Endothelial cell (in vitro differentiated cells): ENCODE results near the gene KIF12. TPM values are rescaled to one million over a fixed set of nuclear protein-coding genes. Genes with fewer than 3 reads are reported as not detected.

Experiments
- DNase-seq: peaks from one replicate; pipeline ENCODE4 v3.0.0; 2021; ENCODE audit warnings: low spot score
- H3K27ac Mint-ChIP-seq: one replicate; pipeline ENCODE4 v1.8.0; 2021; ENCODE audit warnings: mixed read lengths, inconsistent platforms; ENCODE audit not compliant: unreplicated experiment
- H3K27me3 Mint-ChIP-seq: one replicate; pipeline ENCODE4 v1.8.0; 2021; ENCODE audit warnings: mild to moderate bottlenecking, moderate library complexity, mixed read lengths, inconsistent platforms; ENCODE audit not compliant: unreplicated experiment
- H3K36me3 Mint-ChIP-seq: one replicate; pipeline ENCODE4 v1.8.0; 2021; ENCODE audit warnings: mild to moderate bottlenecking, low read depth, mixed read lengths, inconsistent platforms; ENCODE audit not compliant: unreplicated experiment
- H3K4me1 Mint-ChIP-seq: one replicate; pipeline ENCODE4 v1.8.0; 2021; ENCODE audit warnings: mild to moderate bottlenecking, mixed read lengths, inconsistent platforms; ENCODE audit not compliant: unreplicated experiment
- H3K4me3 Mint-ChIP-seq: one replicate; pipeline ENCODE4 v1.8.0; 2021; ENCODE audit warnings: mild to moderate bottlenecking, mixed read lengths, inconsistent platforms; ENCODE audit not compliant: unreplicated experiment
- H3K9me3 Mint-ChIP-seq: one replicate; pipeline ENCODE4 v1.8.0; 2021; ENCODE audit warnings: mixed read lengths, inconsistent platforms; ENCODE audit not compliant: unreplicated experiment
- total RNA-seq: library from RNA; stranded (reverse); fragmentation: NEBNext Ultra II Directional; extraction: Animal tissue kit (Norgen Biotek cat#: 25700); gene quantifications from one replicate; pipeline ENCODE4 v1.2.1, GENCODE V29; 2021; ENCODE audit not compliant: unreplicated experiment
- TF ChIP-seq, protein P1 (sequence below): fragments of 200-600 bp; sonication (generic); IDR thresholded peaks from one replicate; pipeline ENCODE4 v1.5.0; 2021; ENCODE audit warnings: antibody characterized with exemption; ENCODE audit not compliant: unreplicated experiment

The KIF12 gene
- total RNA-seq, 1 donor from 2014 or later: 0.26 TPM

- no peak overlapping the region for H3K4me3 Mint-ChIP-seq
- TF ChIP-seq, protein P1, sequence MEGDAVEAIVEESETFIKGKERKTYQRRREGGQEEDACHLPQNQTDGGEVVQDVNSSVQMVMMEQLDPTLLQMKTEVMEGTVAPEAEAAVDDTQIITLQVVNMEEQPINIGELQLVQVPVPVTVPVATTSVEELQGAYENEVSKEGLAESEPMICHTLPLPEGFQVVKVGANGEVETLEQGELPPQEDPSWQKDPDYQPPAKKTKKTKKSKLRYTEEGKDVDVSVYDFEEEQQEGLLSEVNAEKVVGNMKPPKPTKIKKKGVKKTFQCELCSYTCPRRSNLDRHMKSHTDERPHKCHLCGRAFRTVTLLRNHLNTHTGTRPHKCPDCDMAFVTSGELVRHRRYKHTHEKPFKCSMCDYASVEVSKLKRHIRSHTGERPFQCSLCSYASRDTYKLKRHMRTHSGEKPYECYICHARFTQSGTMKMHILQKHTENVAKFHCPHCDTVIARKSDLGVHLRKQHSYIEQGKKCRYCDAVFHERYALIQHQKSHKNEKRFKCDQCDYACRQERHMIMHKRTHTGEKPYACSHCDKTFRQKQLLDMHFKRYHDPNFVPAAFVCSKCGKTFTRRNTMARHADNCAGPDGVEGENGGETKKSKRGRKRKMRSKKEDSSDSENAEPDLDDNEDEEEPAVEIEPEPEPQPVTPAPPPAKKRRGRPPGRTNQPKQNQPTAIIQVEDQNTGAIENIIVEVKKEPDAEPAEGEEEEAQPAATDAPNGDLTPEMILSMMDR: no peak
- H3K9me3 Mint-ChIP-seq: no peaks in the 10 kb centered on the region
- DNase-seq: no peak
- H3K4me1 Mint-ChIP-seq: peaks cover 5% of the 10 kb centered on the region
- H3K36me3 Mint-ChIP-seq: peaks cover 1% of the 10 kb centered on the region
- peaks cover 6% of the 10 kb centered on the region for H3K27me3 Mint-ChIP-seq
- peak overlapping the region; percentile 13 for H3K27ac Mint-ChIP-seq
These were observed 37.1 kb downstream of the KIF12 start for GRCh38 chr9:114061830-114062474.

- H3K36me3 Mint-ChIP-seq: peaks cover 4% of the 10 kb centered on the region
- no peak overlapping the region for H3K4me3 Mint-ChIP-seq
- no peak for DNase-seq
- no peaks in the 10 kb centered on the region for H3K9me3 Mint-ChIP-seq
- H3K27ac Mint-ChIP-seq: peak overlapping the region; percentile 13
- TF ChIP-seq, protein P1: no peak
- peaks cover 5% of the 10 kb centered on the region for H3K4me1 Mint-ChIP-seq
- peaks cover 6% of the 10 kb centered on the region for H3K27me3 Mint-ChIP-seq
These were observed 37.8 kb downstream of the KIF12 start for GRCh38 chr9:114061292-114061691.

DNA sequence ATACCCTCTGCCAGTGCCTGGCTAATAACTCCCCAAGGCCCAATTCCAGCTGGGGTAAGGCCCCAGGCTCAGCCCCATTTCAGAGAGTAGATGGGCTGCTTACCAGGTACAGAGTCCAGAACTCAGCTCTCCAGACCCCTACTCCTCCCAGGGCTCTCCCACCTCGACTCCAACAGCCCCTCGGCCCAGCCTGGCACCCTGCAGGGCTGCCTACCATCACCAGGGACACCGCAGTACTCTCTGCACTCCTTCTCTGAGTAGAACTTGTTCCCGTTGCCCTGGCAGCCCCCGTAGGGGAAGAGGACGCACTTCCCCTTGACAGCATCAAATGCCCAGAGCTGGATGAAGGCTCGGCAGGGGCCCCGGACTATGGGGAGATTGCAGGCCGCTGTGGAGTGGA is 38.4 kb downstream of the KIF12 start:
- Mint-ChIP-seq H3K36me3 (peaks cover 4% of the 10 kb centered on the region), H3K27ac (no peak overlapping the region), H3K4me3 (no peak overlapping the region), H3K4me1 (peaks cover 5% of the 10 kb centered on the region), H3K27me3 (peaks cover 7% of the 10 kb centered on the region), H3K9me3 (no peaks in the 10 kb centered on the region)
- TF ChIP-seq, protein P1: no peak
- DNase-seq: no peak

DNA sequence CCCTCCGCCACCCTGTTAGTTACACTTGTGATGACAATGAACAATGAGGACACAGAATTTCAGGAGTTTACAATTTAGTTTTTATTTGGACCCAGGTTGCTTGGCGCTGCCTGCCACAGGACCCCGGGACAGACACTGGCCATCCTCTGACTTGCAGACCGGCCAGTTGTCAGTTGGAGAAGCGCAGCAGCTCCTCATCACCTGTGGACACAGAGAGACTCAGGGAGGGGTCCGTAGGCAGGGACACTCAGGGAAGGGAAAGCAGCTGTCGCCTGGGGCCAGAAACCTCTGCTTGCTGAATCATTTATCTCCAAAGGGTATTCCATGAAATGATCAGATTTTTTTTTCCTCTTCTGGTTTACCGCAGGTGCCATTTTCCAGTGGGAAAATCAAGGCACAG is 39.0 kb downstream of the KIF12 start:
- Mint-ChIP-seq H3K27me3 (peaks cover 6% of the 10 kb centered on the region), H3K4me1 (peaks cover 5% of the 10 kb centered on the region), H3K27ac (no peak overlapping the region), H3K9me3 (no peaks in the 10 kb centered on the region), H3K4me3 (no peak overlapping the region), H3K36me3 (peaks cover 4% of the 10 kb centered on the region)
- no peak for DNase-seq
- TF ChIP-seq, protein P1: no peak

DNA sequence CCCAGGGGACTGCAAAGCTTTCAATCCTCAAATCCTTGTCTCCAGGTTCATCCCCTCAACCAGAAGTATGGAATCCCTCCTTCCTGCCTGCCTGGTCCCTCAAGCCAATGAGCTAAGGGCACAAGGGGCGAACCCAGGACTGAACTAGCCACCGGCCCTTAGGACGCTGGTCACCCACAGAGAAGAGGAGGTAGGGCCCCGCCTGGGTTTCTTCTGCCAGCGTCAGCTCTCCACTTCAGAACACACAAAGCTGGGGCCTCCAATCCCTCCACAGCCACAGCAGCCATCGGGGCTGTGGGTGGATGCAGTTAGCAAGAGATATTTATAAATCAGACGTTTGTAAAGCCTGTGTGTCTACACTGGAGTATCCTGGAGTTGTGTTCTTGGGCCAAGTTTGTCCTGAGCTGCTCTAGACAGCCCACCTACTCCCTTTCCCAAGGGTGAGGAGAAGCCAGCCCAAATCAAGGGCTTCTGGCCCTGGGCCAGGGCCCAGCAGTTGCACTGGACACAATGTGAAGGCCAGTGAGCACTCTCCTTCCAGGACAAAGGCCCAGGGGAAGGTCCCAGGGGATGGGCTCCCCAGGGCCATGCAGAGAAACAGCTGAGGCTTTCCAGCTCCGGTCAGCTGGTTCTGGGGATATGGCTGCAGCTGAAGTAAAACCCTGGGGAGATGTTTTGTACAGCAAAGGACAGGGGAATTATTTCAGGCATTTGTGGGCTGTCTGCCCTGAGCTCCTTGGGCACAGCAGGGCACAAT is 39.9 kb downstream of the KIF12 start:
- no peaks in the 10 kb centered on the region for H3K9me3 Mint-ChIP-seq
- no peak overlapping the region for H3K27ac Mint-ChIP-seq
- peaks cover 4% of the 10 kb centered on the region for H3K36me3 Mint-ChIP-seq
- H3K4me1 Mint-ChIP-seq: peaks cover 5% of the 10 kb centered on the region
- no peak overlapping the region for H3K4me3 Mint-ChIP-seq
- TF ChIP-seq, protein P1: no peak
- H3K27me3 Mint-ChIP-seq: peaks cover 6% of the 10 kb centered on the region
- no peak for DNase-seq
